ENCODE results near the gene NCOA7.
"Not testable (repeated sequence)": the region's sequence is repeated elsewhere in the genome, so short reads cannot be mapped to it uniquely, and the experiment has no call there.

Gene NCOA7

GRCh38 chr6:125961117-125961516, 170.4 kb downstream of the NCOA7 start:
- DNase-seq (ENCODE audit: low read depth, low spot score), result no peak
- H3K9me3 ChIP-seq (ENCODE audit: insufficient read depth, low read length), result no peaks in the 10 kb centered on the region
- TF ChIP-seq ZNF274 (IDR thresholded peaks at IDR 0.05; ENCODE audit: low read depth, low read length) (no peak), YY1 (IDR thresholded peaks at IDR 0.05; ENCODE audit: insufficient read depth, insufficient read length) (no peak), SUZ12 (IDR thresholded peaks at IDR 0.05; ENCODE audit: extremely low read depth, insufficient read depth, insufficient read length) (no peak)

DNA sequence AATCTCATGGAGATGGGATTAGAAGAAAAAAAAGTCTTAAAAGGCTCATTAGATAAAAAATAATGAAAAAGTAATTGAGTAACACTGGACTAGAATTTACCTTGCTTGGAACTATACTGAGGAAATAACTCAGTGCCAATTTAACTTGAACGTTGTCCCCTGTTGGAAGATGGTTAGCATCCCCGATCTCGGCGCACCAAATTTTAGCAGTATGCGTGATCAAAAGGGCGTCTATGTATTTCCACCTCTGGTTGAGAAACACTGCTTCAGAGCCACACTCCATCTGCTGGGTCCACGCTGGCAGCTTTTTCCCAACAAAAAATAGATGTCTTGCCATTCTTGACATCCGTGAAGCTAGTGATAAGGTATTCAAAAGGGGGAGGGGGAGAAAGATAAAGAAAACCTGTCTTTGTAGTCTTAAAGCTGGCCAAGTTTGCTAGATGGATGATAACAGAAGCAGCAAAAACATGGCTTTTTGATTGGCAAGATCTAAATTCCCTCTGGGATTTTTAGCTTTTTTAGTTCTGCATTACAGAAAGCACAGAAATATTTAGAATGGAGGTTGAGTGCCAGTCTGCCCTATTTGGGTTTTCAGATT, 172.2 kb downstream of the NCOA7 start:
- Histone ChIP-seq H3K9ac (ENCODE audit: insufficient read length, low read depth) (no peak overlapping the region), H3K36me3 (ENCODE audit: insufficient read depth, insufficient read length, low read length) (no peaks in the 10 kb centered on the region), H3K27me3 (ENCODE audit: insufficient read depth, insufficient read length) (no peaks in the 10 kb centered on the region), H3K9me3 (ENCODE audit: insufficient read depth, low read length) (no peaks in the 10 kb centered on the region), H3K4me3 (ENCODE audit: insufficient read length, low read depth) (no peak overlapping the region), H3K4me1 (ENCODE audit: insufficient read depth, insufficient read length) (no peaks in the 10 kb centered on the region)
- TF ChIP-seq ZNF274 (IDR thresholded peaks at IDR 0.05; ENCODE audit: low read depth, low read length) (no peak), SUZ12 (IDR thresholded peaks at IDR 0.05; ENCODE audit: extremely low read depth, insufficient read depth, insufficient read length) (no peak), YY1 (IDR thresholded peaks at IDR 0.05; ENCODE audit: insufficient read depth, insufficient read length) (no peak)
- no peak for DNase-seq (ENCODE audit: low read depth, low spot score)

More at GRCh38 chr6:125961117-125961516, 170.4 kb downstream of the NCOA7 start:
- H3K9ac ChIP-seq (ENCODE audit: insufficient read length, low read depth), result no peak overlapping the region
- H3K27me3 ChIP-seq (ENCODE audit: insufficient read depth, insufficient read length), result no peaks in the 10 kb centered on the region
- H3K4me1 ChIP-seq (ENCODE audit: insufficient read depth, insufficient read length), result no peaks in the 10 kb centered on the region
- no peaks in the 10 kb centered on the region for H3K36me3 ChIP-seq (ENCODE audit: insufficient read depth, insufficient read length, low read length)
- no peak overlapping the region for H3K4me3 ChIP-seq (ENCODE audit: insufficient read length, low read depth)

DNA sequence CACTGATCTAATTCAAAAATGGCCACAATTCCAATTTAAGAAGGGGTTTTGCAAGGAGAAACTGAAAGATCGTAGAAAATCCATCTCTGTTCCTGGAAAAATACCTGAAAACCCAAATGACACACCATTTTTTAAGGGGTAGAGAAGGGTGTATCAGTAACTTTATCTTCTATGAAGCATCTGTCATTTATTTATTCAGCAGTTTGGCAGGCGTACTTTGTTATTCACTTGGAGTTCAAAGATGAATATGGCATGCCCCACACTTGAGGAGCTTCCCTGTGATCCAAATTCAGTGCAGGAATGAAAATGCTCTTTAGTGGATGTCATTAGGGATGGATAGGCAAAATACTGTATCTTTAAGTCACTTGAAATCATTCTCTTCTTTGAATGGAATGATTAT, 173.1 kb downstream of the NCOA7 start:
- no peak overlapping the region for H3K9ac ChIP-seq (ENCODE audit: insufficient read length, low read depth)
- no peaks in the 10 kb centered on the region for H3K9me3 ChIP-seq (ENCODE audit: insufficient read depth, low read length)
- no peak overlapping the region for H3K4me3 ChIP-seq (ENCODE audit: insufficient read length, low read depth)
- no peaks in the 10 kb centered on the region for H3K27me3 ChIP-seq (ENCODE audit: insufficient read depth, insufficient read length)
- no peak for DNase-seq (ENCODE audit: low read depth, low spot score)
- no peaks in the 10 kb centered on the region for H3K36me3 ChIP-seq (ENCODE audit: insufficient read depth, insufficient read length, low read length)
- no peak for TF ChIP-seq ZNF274 (IDR thresholded peaks at IDR 0.05; ENCODE audit: low read depth, low read length)
- no peak for TF ChIP-seq YY1 (IDR thresholded peaks at IDR 0.05; ENCODE audit: insufficient read depth, insufficient read length)
- no peak for TF ChIP-seq SUZ12 (IDR thresholded peaks at IDR 0.05; ENCODE audit: extremely low read depth, insufficient read depth, insufficient read length)
- H3K4me1 ChIP-seq (ENCODE audit: insufficient read depth, insufficient read length), result no peaks in the 10 kb centered on the region

DNA sequence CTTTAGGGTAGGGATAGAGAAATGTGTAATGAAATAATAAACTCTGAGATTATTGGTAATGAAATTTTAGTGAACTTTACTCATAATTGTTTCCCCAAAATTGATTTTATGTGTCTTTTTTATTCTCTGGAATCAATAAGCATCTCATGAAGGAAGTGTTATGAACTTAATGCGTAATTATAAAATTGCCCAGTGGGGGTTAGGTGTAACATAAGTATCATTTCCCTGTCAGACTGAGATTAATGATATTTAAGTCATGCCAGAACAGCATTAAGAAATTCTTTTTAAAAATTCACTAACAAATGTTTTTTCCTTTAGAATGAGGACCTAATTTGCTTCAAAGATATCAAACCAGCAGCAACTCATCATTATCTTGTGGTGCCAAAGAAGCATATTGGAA, 175.8 kb downstream of the NCOA7 start:
- no peaks in the 10 kb centered on the region for H3K9me3 ChIP-seq (ENCODE audit: insufficient read depth, low read length)
- TF ChIP-seq SUZ12 (IDR thresholded peaks at IDR 0.05; ENCODE audit: extremely low read depth, insufficient read depth, insufficient read length), result no peak
- H3K27me3 ChIP-seq (ENCODE audit: insufficient read depth, insufficient read length), result no peaks in the 10 kb centered on the region
- no peak overlapping the region for H3K4me3 ChIP-seq (ENCODE audit: insufficient read length, low read depth)
- no peaks in the 10 kb centered on the region for H3K36me3 ChIP-seq (ENCODE audit: insufficient read depth, insufficient read length, low read length)
- no peak for DNase-seq (ENCODE audit: low read depth, low spot score)
- H3K9ac ChIP-seq (ENCODE audit: insufficient read length, low read depth), result no peak overlapping the region
- H3K4me1 ChIP-seq (ENCODE audit: insufficient read depth, insufficient read length), result no peaks in the 10 kb centered on the region

GRCh38 chr6:125968493-125968892, 177.7 kb downstream of the NCOA7 start:
- DNase-seq (ENCODE audit: low read depth, low spot score), result no peak
- Histone ChIP-seq H3K4me3 (ENCODE audit: insufficient read length, low read depth) (no peak overlapping the region), H3K4me1 (ENCODE audit: insufficient read depth, insufficient read length) (no peaks in the 10 kb centered on the region), H3K9ac (ENCODE audit: insufficient read length, low read depth) (no peak overlapping the region), H3K9me3 (ENCODE audit: insufficient read depth, low read length) (no peaks in the 10 kb centered on the region), H3K27me3 (ENCODE audit: insufficient read depth, insufficient read length) (no peaks in the 10 kb centered on the region), H3K36me3 (ENCODE audit: insufficient read depth, insufficient read length, low read length) (no peaks in the 10 kb centered on the region)
- TF ChIP-seq ZNF274 (IDR thresholded peaks at IDR 0.05; ENCODE audit: low read depth, low read length) (no peak), SUZ12 (IDR thresholded peaks at IDR 0.05; ENCODE audit: extremely low read depth, insufficient read depth, insufficient read length) (no peak), YY1 (IDR thresholded peaks at IDR 0.05; ENCODE audit: insufficient read depth, insufficient read length) (no peak)

DNA sequence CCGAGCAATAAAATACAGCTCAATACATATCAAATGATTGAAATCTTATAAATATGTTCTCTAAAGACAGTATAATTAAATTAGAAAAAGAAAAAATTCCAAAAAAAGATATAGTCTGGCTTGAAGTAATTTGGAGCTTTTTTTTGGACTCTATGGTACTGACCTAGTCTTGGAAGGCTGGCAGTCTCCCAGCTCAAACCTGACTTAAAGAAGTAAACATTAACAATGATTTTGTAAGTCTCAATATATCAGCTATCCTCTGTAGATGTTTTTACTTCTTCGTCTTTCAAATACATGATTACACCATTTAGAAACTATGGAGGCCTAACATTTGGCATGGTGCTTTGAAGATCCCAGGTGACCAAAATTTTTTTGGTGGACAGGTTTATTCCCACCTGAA, 180.0 kb downstream of the NCOA7 start:
- H3K36me3 ChIP-seq (ENCODE audit: insufficient read depth, insufficient read length, low read length), result no peaks in the 10 kb centered on the region
- H3K4me3 ChIP-seq (ENCODE audit: insufficient read length, low read depth), result no peak overlapping the region

DNA sequence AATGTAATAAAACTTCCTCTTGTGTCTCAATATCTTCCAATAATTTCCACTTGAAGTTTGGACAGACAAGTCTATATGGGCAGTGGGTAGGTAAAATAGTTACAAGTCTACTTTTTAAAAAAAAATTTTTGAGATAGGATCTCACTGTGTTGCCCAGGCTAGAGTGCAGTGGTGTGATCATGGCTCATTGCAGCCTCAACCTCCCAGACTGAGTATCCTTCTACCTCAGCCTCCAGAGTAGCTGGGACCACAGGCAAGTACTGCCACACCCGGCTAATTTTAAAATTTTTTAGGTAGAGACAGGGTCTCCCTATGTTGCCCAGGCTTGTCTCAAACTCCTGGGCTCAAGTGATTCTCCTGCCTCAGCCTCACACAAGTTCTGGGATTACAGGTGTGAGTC, 181.7 kb downstream of the NCOA7 start:
- DNase-seq (ENCODE audit: low read depth, low spot score); H3K9me3 ChIP-seq (ENCODE audit: insufficient read depth, low read length); H3K9ac ChIP-seq (ENCODE audit: insufficient read length, low read depth); H3K27me3 ChIP-seq (ENCODE audit: insufficient read depth, insufficient read length); H3K4me3 ChIP-seq (ENCODE audit: insufficient read length, low read depth); H3K36me3 ChIP-seq (ENCODE audit: insufficient read depth, insufficient read length, low read length); H3K4me1 ChIP-seq (ENCODE audit: insufficient read depth, insufficient read length): not testable (repeated sequence)

More for the DNA sequence above, 180.0 kb downstream of the NCOA7 start:
- DNase-seq (ENCODE audit: low read depth, low spot score), result no peak
- Histone ChIP-seq H3K9ac (ENCODE audit: insufficient read length, low read depth) (no peak overlapping the region), H3K4me1 (ENCODE audit: insufficient read depth, insufficient read length) (no peaks in the 10 kb centered on the region), H3K27me3 (ENCODE audit: insufficient read depth, insufficient read length) (no peaks in the 10 kb centered on the region), H3K9me3 (ENCODE audit: insufficient read depth, low read length) (no peaks in the 10 kb centered on the region)
- TF ChIP-seq YY1 (IDR thresholded peaks at IDR 0.05; ENCODE audit: insufficient read depth, insufficient read length) (no peak), ZNF274 (IDR thresholded peaks at IDR 0.05; ENCODE audit: low read depth, low read length) (no peak), SUZ12 (IDR thresholded peaks at IDR 0.05; ENCODE audit: extremely low read depth, insufficient read depth, insufficient read length) (no peak)
